GM13977 (cell line): Measurements from ENCODE around the gene OVOL2.
"Not testable (repeated sequence)": the region's sequence is repeated elsewhere in the genome, so short reads cannot be mapped to it uniquely, and the experiment has no call there.

Experiments used
- DNase-seq: peaks from one replicate; pipeline ENCODE4 v3.0.0; 2012; ENCODE audit warnings: low spot score
- CTCF ChIP-seq: IDR thresholded peaks from 2 replicates; pipeline ENCODE4 v1.5.1; 2012; ENCODE audit warnings: mild to moderate bottlenecking, control low read depth; ENCODE audit not compliant: insufficient read depth; ENCODE audit errors: extremely low read depth, missing control alignments
- in situ Hi-C: fragments of 300-500 bp; cut with MboI; formaldehyde crosslinking; loops from one replicate; pipeline ENCODE4 v1.12.0; 2022; ENCODE audit warnings: low sequenced_read_pairs, low pct_unique_long_range_greater_than_20kb, mixed read lengths, inconsistent platforms; ENCODE audit not compliant: unreplicated experiment

The OVOL2 gene

GRCh38 chr20:18091623-18092022 is 33.9 kb upstream of the OVOL2 start:
- in situ Hi-C loops, result no loop called here
- TF ChIP-seq CTCF, result no peak
- DNase-seq, result no peak

GRCh38 chr20:18090477-18090876 is 32.8 kb upstream of the OVOL2 start:
- in situ Hi-C loops, result no loop called here
- no peak for TF ChIP-seq CTCF
- DNase-seq, result no peak

GRCh38 chr20:18090044-18090443 is 32.3 kb upstream of the OVOL2 start:
- TF ChIP-seq CTCF, result no peak
- in situ Hi-C loops, result no loop called here
- DNase-seq, result no peak

GRCh38 chr20:18088841-18089240 is 31.1 kb upstream of the OVOL2 start:
- in situ Hi-C loops, DNase-seq: not testable (repeated sequence)

- DNase-seq, in situ Hi-C loops: not testable (repeated sequence)
Observed at GRCh38 chr20:18088298-18088697, 30.6 kb upstream of the OVOL2 start.

GRCh38 chr20:18087054-18087453 is 29.3 kb upstream of the OVOL2 start:
- TF ChIP-seq CTCF, result no peak
- in situ Hi-C loops, result no loop called here
- DNase-seq, result no peak

- DNase-seq, in situ Hi-C loops: not testable (repeated sequence)
Observed at GRCh38 chr20:18080836-18081235, 23.1 kb upstream of the OVOL2 start.

- in situ Hi-C loops, result no loop called here
- TF ChIP-seq CTCF, result no peak
- DNase-seq, result no peak
Observed at GRCh38 chr20:18079756-18080353, 22.1 kb upstream of the OVOL2 start.
